HEK293 (cell line): Measurements from ENCODE around the gene WDR75.

Source experiments
- CTCF ChIA-PET: fragments of 350-600 bp; formaldehyde crosslinking; extraction: SDS; loops from one replicate; lab custom pipeline; 2021; ENCODE audit warnings: antibody characterized with exemption; lab: Yijun Ruan, JAX
- POLR2A ChIA-PET: fragments of 300-600 bp; formaldehyde crosslinking; extraction: SDS; loops from one replicate; lab custom pipeline; 2020; ENCODE audit warnings: antibody characterized with exemption, inconsistent platforms; lab: Yijun Ruan, JAX
- H3K27ac ChIP-seq: fragments of 200-500 bp; sonication (Bioruptor generic); 2 replicates; pipeline ENCODE4 v1.5.1; 2014; ENCODE audit warnings: low read depth, low read length, control low read depth, inconsistent platforms; ENCODE audit errors: extremely low read depth
- H3K36me3 ChIP-seq, 2 experiments: fragments of 200-500 bp in 1 of 2; sonication (Bioruptor generic) in 1 of 2; 1 replicate in 1 of 2; 2 replicates in 1 of 2; pipeline ENCODE4 v1.5.1; 2014 to 2017; ENCODE audit warnings: inconsistent platforms in 2 of 2, low read length in 2 of 2; ENCODE audit not compliant: control insufficient read depth in 2 of 2, insufficient read depth in 1 of 2
- H3K4me1 ChIP-seq: fragments of 200-500 bp; sonication (Bioruptor generic); 2 replicates; pipeline ENCODE4 v1.5.1; 2014; ENCODE audit warnings: mild to moderate bottlenecking, low read length, inconsistent platforms; ENCODE audit not compliant: control insufficient read depth, insufficient read depth
- H3K4me3 ChIP-seq: 2 replicates; pipeline ENCODE4 v1.5.1; 2011; ENCODE audit warnings: low read depth, mild to moderate bottlenecking, control low read depth, low read length, moderate library complexity
- H3K9me3 ChIP-seq: fragments of 200-500 bp; sonication (Bioruptor generic); 2 replicates; pipeline ENCODE4 v1.5.1; 2014; ENCODE audit warnings: low read depth, low read length, inconsistent platforms; ENCODE audit not compliant: control insufficient read depth, insufficient read depth
- GLI4 ChIP-seq: fragments of 450-650 bp; formaldehyde crosslinking; IDR thresholded peaks from 2 replicates; pipeline ENCODE4 v1.5.1; 2016; ENCODE audit warnings: missing biosample characterization, missing genetic modification characterization
- SALL2 ChIP-seq: fragments of 450-650 bp; formaldehyde crosslinking; IDR thresholded peaks from 2 replicates; pipeline ENCODE4 v1.5.0; 2017; ENCODE audit warnings: missing biosample characterization, mild to moderate bottlenecking, missing genetic modification characterization, borderline replicate concordance
- WT1 ChIP-seq: fragments of 450-650 bp; formaldehyde crosslinking; IDR thresholded peaks from 2 replicates; pipeline ENCODE4 v1.5.1; 2016; ENCODE audit warnings: missing biosample characterization, missing genetic modification characterization
- ZNF121 ChIP-seq: fragments of 450-650 bp; formaldehyde crosslinking; IDR thresholded peaks from 2 replicates; pipeline ENCODE4 v1.5.1; 2016; ENCODE audit warnings: missing biosample characterization, missing genetic modification characterization
- ZNF155 ChIP-seq: fragments of 450-650 bp; formaldehyde crosslinking; IDR thresholded peaks from 2 replicates; pipeline ENCODE4 v1.5.1; 2016; ENCODE audit warnings: missing biosample characterization, missing genetic modification characterization
- ZNF174 ChIP-seq: fragments of 450-650 bp; formaldehyde crosslinking; IDR thresholded peaks from 2 replicates; pipeline ENCODE4 v1.5.0; 2017; ENCODE audit warnings: missing biosample characterization, mild to moderate bottlenecking, missing genetic modification characterization
- ZNF24 ChIP-seq: fragments of 450-650 bp; formaldehyde crosslinking; IDR thresholded peaks from 2 replicates; pipeline ENCODE4 v1.5.1; 2016; ENCODE audit warnings: missing biosample characterization, missing genetic modification characterization
- ZNF248 ChIP-seq: fragments of 450-650 bp; formaldehyde crosslinking; IDR thresholded peaks from 2 replicates; pipeline ENCODE4 v1.5.1; 2017; ENCODE audit warnings: missing biosample characterization, missing genetic modification characterization
- ZNF324 ChIP-seq: fragments of 450-650 bp; formaldehyde crosslinking; IDR thresholded peaks from 2 replicates; pipeline ENCODE4 v1.5.1; 2016; ENCODE audit warnings: missing biosample characterization, missing genetic modification characterization
- ZNF366 ChIP-seq: fragments of 450-650 bp; formaldehyde crosslinking; conservative IDR thresholded peaks from 2 replicates; pipeline ENCODE4 v1.5.1; 2016; ENCODE audit warnings: missing biosample characterization, missing genetic modification characterization
- ZNF37A ChIP-seq: fragments of 450-650 bp; IDR thresholded peaks from 2 replicates; pipeline ENCODE4 v1.5.1; 2018; ENCODE audit warnings: missing biosample characterization, missing genetic modification characterization
- ZNF776 ChIP-seq: fragments of 450-650 bp; formaldehyde crosslinking; IDR thresholded peaks from 2 replicates; pipeline ENCODE4 v1.5.0; 2017; ENCODE audit warnings: missing biosample characterization, missing genetic modification characterization, borderline replicate concordance
- ZNF777 ChIP-seq: fragments of 450-650 bp; formaldehyde crosslinking; IDR thresholded peaks from 2 replicates; pipeline ENCODE4 v1.5.1; 2017; ENCODE audit warnings: missing biosample characterization, missing genetic modification characterization, borderline replicate concordance
- TF ChIP-seq, protein P1 (sequence below): fragments of 450-650 bp; IDR thresholded peaks from 2 replicates; pipeline ENCODE4 v1.5.1; 2018; ENCODE audit warnings: missing biosample characterization, missing genetic modification characterization
- TF ChIP-seq, protein P2 (sequence below): fragments of 450-650 bp; formaldehyde crosslinking; IDR thresholded peaks from 2 replicates; pipeline ENCODE4 v1.5.1; 2016; ENCODE audit warnings: missing biosample characterization, missing genetic modification characterization
- TF ChIP-seq, protein P3 (sequence below): fragments of 450-650 bp; formaldehyde crosslinking; IDR thresholded peaks from 2 replicates; pipeline ENCODE4 v1.5.1; 2017; ENCODE audit warnings: missing biosample characterization, missing genetic modification characterization

The WDR75 gene

DNA sequence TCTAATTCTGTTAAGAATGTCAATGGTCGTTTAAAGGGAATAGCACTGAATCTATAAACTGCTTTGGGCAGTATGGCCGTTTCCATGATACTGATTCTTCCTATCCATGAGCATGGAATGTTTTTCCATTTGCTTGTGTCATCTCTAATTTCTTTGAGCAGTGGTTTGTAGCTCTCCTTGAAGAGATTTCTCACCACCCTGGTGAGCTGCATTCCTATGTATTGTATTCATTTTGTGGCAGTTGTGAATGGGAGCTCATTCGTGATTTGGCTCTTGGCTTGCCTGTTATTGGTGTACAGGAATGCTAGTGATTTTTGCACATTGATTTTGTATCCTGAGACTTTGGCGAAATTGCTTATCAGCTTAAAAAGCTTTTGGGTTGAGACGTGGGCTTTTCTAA lies 38.3 kb upstream of the WDR75 start:
- POLR2A ChIA-PET, result no interaction called here
- CTCF ChIA-PET, result interaction anchor here (0.7 to 0.9 kb wide), 2 partner anchors 9 to 773 kb away, joined by 3 to 6 read pairs; no protein-coding TSS in a partner anchor

DNA sequence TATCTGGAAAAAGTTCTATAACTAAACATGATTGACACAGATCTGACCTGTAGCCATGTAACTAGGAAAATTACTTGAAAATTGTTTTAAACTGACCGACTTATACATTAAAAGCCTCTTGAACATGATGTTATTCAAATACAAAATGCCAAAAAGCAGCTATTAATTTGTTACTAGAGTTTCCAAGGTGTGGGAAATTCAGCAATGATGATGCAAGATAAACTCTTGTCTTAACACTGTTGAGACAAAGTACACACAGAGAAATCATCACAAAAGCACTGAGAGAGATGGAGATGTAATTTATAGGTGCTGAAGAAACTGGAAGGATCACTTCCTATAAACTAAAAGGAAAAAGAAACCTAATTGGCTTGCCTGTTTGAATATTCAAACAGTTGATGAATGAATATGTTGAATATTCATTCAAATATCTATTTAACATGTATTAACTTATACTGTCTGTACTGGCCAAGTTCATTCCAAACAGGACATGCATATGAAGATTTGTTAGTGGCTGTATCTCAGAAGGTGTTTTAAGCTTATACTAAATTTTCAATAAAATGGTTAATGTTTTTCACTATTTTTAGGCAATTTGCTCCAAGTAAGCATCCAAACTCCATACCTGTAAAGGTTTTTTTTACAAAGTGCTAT lies 34.6 kb upstream of the WDR75 start:
- Histone ChIP-seq H3K36me3 (no peaks in the 10 kb centered on the region), H3K27ac (no peak overlapping the region), H3K4me3 (no peak overlapping the region), H3K4me1 (0 out of 2 replicates have a peak, but pooled peaks cover 4% of the 10 kb centered on the region), H3K9me3 (no peaks in the 10 kb centered on the region)
- TF ChIP-seq SALL2 (tag by site-specific recombination) (no peak), ZNF37A (no peak)
- ChIA-PET CTCF (interaction anchor here (0.6 to 2.2 kb wide), 6 partner anchors 25 to 882 kb away, joined by 3 to 6 read pairs (median 4); no protein-coding TSS in a partner anchor), POLR2A (no interaction called here)

More for the DNA sequence above, 38.3 kb upstream of the WDR75 start:
- Histone ChIP-seq H3K4me1 (0 out of 2 replicates have a peak, but pooled peaks cover 4% of the 10 kb centered on the region), H3K9me3 (no peaks in the 10 kb centered on the region), H3K27ac (no peak overlapping the region), H3K36me3 (no peaks in the 10 kb centered on the region), H3K4me3 (no peak overlapping the region)
- TF ChIP-seq ZNF174 (no peak), ZNF366 (tag by site-specific recombination) (no peak), WT1 (tag by site-specific recombination) (no peak), ZNF324 (tag by site-specific recombination) (no peak), ZNF121 (tag by site-specific recombination) (no peak), ZNF155 (tag by site-specific recombination) (no peak)

DNA sequence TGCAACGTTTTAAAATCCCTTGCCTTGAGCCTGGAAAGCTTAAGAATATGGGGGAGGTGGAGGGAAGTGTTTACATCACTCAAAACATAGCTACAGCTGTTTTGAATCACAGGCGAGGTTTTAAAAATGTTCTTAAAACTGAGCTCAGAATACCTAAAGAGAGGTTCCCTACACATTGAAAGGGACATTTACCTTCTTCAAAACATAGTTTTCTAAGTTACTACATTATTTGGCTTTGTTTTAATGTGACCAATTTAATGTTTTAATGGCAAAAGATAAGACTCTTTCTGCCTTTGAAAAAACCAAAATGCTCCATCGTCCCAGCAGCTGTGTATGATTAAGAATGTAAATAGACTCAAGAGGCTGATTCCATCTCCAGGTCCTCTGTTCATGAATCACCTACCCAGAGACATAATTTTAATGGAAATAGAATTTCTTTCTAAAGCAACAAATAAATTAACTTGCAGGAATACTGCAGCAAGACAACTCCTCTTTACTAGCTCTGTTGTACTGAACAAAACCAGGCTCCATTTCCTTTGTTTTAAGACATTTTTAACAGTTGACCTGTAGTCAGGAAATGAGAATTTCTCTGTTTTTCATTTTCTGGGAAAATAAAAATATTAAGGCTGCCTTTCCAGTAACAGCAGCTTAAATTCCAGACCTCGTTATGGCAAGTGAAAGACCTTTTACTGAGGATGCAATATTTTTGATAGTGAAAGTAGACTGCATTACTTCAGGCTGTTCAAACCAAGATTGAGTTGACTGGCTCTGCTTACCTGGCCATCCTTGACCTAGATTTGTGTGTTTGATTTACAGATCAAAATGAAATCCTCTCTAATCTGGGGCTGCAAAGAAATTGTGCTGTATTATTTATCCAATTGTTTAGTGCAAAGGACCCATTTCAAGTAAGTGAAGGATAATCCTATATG lies 33.7 kb upstream of the WDR75 start:
- POLR2A ChIA-PET, result no interaction called here
- TF ChIP-seq, protein P1, sequence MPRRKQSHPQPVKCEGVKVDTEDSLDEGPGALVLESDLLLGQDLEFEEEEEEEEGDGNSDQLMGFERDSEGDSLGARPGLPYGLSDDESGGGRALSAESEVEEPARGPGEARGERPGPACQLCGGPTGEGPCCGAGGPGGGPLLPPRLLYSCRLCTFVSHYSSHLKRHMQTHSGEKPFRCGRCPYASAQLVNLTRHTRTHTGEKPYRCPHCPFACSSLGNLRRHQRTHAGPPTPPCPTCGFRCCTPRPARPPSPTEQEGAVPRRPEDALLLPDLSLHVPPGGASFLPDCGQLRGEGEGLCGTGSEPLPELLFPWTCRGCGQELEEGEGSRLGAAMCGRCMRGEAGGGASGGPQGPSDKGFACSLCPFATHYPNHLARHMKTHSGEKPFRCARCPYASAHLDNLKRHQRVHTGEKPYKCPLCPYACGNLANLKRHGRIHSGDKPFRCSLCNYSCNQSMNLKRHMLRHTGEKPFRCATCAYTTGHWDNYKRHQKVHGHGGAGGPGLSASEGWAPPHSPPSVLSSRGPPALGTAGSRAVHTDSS (tag by site-specific recombination), result no peak
- no peak for TF ChIP-seq ZNF24 (tag by site-specific recombination)
- TF ChIP-seq ZNF248 (tag by site-specific recombination), result no peak
- TF ChIP-seq, protein P2, sequence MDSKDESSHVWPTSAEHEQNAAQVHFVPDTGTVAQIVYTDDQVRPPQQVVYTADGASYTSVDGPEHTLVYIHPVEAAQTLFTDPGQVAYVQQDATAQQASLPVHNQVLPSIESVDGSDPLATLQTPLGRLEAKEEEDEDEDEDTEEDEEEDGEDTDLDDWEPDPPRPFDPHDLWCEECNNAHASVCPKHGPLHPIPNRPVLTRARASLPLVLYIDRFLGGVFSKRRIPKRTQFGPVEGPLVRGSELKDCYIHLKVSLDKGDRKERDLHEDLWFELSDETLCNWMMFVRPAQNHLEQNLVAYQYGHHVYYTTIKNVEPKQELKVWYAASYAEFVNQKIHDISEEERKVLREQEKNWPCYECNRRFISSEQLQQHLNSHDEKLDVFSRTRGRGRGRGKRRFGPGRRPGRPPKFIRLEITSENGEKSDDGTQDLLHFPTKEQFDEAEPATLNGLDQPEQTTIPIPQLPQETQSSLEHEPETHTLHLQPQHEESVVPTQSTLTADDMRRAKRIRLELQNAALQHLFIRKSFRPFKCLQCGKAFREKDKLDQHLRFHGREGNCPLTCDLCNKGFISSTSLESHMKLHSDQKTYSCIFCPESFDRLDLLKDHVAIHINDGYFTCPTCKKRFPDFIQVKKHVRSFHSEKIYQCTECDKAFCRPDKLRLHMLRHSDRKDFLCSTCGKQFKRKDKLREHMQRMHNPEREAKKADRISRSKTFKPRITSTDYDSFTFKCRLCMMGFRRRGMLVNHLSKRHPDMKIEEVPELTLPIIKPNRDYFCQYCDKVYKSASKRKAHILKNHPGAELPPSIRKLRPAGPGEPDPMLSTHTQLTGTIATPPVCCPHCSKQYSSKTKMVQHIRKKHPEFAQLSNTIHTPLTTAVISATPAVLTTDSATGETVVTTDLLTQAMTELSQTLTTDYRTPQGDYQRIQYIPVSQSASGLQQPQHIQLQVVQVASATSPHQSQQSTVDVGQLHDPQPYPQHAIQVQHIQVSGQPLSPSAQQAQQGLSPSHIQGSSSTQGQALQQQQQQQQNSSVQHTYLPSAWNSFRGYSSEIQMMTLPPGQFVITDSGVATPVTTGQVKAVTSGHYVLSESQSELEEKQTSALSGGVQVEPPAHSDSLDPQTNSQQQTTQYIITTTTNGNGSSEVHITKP (tag by site-specific recombination), result no peak
- TF ChIP-seq GLI4 (tag by site-specific recombination), result no peak
- TF ChIP-seq ZNF776, result no peak
- TF ChIP-seq, protein P3, sequence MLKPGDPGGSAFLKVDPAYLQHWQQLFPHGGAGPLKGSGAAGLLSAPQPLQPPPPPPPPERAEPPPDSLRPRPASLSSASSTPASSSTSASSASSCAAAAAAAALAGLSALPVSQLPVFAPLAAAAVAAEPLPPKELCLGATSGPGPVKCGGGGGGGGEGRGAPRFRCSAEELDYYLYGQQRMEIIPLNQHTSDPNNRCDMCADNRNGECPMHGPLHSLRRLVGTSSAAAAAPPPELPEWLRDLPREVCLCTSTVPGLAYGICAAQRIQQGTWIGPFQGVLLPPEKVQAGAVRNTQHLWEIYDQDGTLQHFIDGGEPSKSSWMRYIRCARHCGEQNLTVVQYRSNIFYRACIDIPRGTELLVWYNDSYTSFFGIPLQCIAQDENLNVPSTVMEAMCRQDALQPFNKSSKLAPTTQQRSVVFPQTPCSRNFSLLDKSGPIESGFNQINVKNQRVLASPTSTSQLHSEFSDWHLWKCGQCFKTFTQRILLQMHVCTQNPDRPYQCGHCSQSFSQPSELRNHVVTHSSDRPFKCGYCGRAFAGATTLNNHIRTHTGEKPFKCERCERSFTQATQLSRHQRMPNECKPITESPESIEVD, result peak; percentile 52
- no peak for TF ChIP-seq ZNF777 (tag by site-specific recombination)
- TF ChIP-seq, all 188 proteins: peak for 1
- Histone ChIP-seq H3K36me3 (no peaks in the 10 kb centered on the region), H3K9me3 (no peaks in the 10 kb centered on the region), H3K4me1 (0 out of 2 replicates have a peak, but pooled peaks cover 4% of the 10 kb centered on the region), H3K4me3 (no peak overlapping the region), H3K27ac (no peak overlapping the region)
- CTCF ChIA-PET, result interaction anchor here (0.7 to 2.2 kb wide), 5 partner anchors 26 to 1116 kb away, joined by 3 to 6 read pairs (median 4); partner anchors contain the start of gene GULP1
